Gastrocnemius medialis (tissue), 4 donors: Measurements from ENCODE around the gene ITGB2. TPM values are rescaled to one million over a fixed set of nuclear protein-coding genes. Genes with fewer than 3 reads are reported as not detected.

Experiments used
- ATAC-seq, 2 donors: fragments of 150-250 bp; one replicate each; pipeline ENCODE4 v1.9.1; 2016
- DNase-seq, 2 donors: peaks; one replicate each; pipeline ENCODE4 v3.0.0-alpha.2; 2019
- H3K27ac ChIP-seq, 4 donors: fragments of 200-600 bp; sonication (generic); 1 replicate in 1 of 4; 2 replicates in 3 of 4; pipeline ENCODE4 v1.5.1; 2016 to 2018; ENCODE audit warnings: mild to moderate bottlenecking in 2 of 4, moderate library complexity in 1 of 4
- H3K27me3 ChIP-seq, 3 donors: fragments of 200-600 bp; sonication (generic) in 2 of 3; 1 replicate in 1 of 3; 2 replicates in 2 of 3; pipeline versions ENCODE4 v1.5.1 to v1.6.0; 2016 to 2019; ENCODE audit warnings: mild to moderate bottlenecking in 1 of 3, moderate library complexity in 1 of 3
- H3K36me3 ChIP-seq, 2 donors: fragments of 200-600 bp; sonication (generic) in 1 of 2; one replicate each; pipeline ENCODE4 v1.5.1; 2017 to 2018
- H3K4me1 ChIP-seq, 2 donors: fragments of 200-600 bp; sonication (generic) in 1 of 2; one replicate each; pipeline ENCODE4 v1.5.1; 2016 to 2017; ENCODE audit warnings: mild to moderate bottlenecking in 2 of 2
- H3K4me3 ChIP-seq, 4 donors: fragments of 200-600 bp; sonication (generic) in 3 of 4; 1 replicate in 1 of 4; 2 replicates in 3 of 4; pipeline ENCODE4 v1.5.1; 2016 to 2019; ENCODE audit warnings: mild to moderate bottlenecking in 2 of 4
- H3K9me3 ChIP-seq, 3 donors: fragments of 200-600 bp; sonication (generic) in 2 of 3; 1 replicate in 1 of 3; 2 replicates in 2 of 3; pipeline ENCODE4 v1.5.1; 2016 to 2019
- POLR2A ChIP-seq, 2 donors: fragments of 450-650 bp; IDR thresholded peaks; one replicate each; pipeline ENCODE4 v1.6.1; 2017; ENCODE audit warnings: antibody characterized with exemption in 2 of 2, mild to moderate bottlenecking in 2 of 2, moderate library complexity in 2 of 2
- in situ Hi-C, 4 donors: fragments of 200-750 bp; cut with MboI; loops; one replicate each; pipeline versions ENCODE4 v1.15.0 to v1.8.0; 2017; ENCODE audit warnings: low sequenced_read_pairs in 4 of 4
- intact Hi-C: fragments of 100-400 bp; cut with DNase I; formaldehyde crosslinking; loops from one replicate; pipeline ENCODE4 v1.15.1; 2023; ENCODE audit warnings: low total_unique reads
- total RNA-seq, 4 donors: library from RNA; depleted of rRNA; stranded (reverse); fragments of >200 nt; gene quantifications; one replicate each; pipeline versions ENCODE4 v1.1.0 to v1.2.3, GENCODE V29; 2016
- TF ChIP-seq, protein P1 (sequence below), 5 experiments: fragments of 450-650 bp in 3 of 5; fragments of 200-600 bp in 2 of 5; sonication (generic) in 2 of 5; IDR thresholded peaks in 4 of 5; conservative IDR thresholded peaks in 1 of 5; 1 replicate in 4 of 5; 2 replicates in 1 of 5; pipeline ENCODE4 v1.5.1; 2016 to 2019; ENCODE audit warnings: antibody characterized with exemption in 5 of 5, mild to moderate bottlenecking in 3 of 5, moderate library complexity in 3 of 5

Gene ITGB2
- total RNA-seq, 4 donors from 2014 or later, result 10.9 to 41.7 (median 27.4) TPM

GRCh38 chr21:44874240-44874496 lies 46.5 kb downstream of the ITGB2 start:
- in situ Hi-C loops, result no loop called here
- peaks cover 52 to 53% of the 10 kb centered on the region in 2 donors for H3K4me1 ChIP-seq
- TF ChIP-seq POLR2A (IDR thresholded peaks at IDR 0.05), result no peak
- TF ChIP-seq, protein P1, sequence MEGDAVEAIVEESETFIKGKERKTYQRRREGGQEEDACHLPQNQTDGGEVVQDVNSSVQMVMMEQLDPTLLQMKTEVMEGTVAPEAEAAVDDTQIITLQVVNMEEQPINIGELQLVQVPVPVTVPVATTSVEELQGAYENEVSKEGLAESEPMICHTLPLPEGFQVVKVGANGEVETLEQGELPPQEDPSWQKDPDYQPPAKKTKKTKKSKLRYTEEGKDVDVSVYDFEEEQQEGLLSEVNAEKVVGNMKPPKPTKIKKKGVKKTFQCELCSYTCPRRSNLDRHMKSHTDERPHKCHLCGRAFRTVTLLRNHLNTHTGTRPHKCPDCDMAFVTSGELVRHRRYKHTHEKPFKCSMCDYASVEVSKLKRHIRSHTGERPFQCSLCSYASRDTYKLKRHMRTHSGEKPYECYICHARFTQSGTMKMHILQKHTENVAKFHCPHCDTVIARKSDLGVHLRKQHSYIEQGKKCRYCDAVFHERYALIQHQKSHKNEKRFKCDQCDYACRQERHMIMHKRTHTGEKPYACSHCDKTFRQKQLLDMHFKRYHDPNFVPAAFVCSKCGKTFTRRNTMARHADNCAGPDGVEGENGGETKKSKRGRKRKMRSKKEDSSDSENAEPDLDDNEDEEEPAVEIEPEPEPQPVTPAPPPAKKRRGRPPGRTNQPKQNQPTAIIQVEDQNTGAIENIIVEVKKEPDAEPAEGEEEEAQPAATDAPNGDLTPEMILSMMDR (IDR thresholded peaks at IDR 0.05 in 4 of 5, conservative IDR thresholded peaks at IDR 0.05 in 1 of 5), result no peak
- DNase-seq (no peak), ATAC-seq (no peak)
- intact Hi-C loops, result loop anchor here (5.0 kb wide), 1 partner anchor 198 kb away; the partner anchor contains the start of gene ADARB1
- H3K4me3 ChIP-seq, result peak overlapping the region; percentile 74 to 87 (median 82)
- H3K9me3 ChIP-seq, result no peaks in the 10 kb centered on the region
- no peaks in the 10 kb centered on the region for H3K36me3 ChIP-seq
- peak overlapping the region; percentile 95 for H3K27ac ChIP-seq
- H3K27me3 ChIP-seq, result no peaks in the 10 kb centered on the region

DNA sequence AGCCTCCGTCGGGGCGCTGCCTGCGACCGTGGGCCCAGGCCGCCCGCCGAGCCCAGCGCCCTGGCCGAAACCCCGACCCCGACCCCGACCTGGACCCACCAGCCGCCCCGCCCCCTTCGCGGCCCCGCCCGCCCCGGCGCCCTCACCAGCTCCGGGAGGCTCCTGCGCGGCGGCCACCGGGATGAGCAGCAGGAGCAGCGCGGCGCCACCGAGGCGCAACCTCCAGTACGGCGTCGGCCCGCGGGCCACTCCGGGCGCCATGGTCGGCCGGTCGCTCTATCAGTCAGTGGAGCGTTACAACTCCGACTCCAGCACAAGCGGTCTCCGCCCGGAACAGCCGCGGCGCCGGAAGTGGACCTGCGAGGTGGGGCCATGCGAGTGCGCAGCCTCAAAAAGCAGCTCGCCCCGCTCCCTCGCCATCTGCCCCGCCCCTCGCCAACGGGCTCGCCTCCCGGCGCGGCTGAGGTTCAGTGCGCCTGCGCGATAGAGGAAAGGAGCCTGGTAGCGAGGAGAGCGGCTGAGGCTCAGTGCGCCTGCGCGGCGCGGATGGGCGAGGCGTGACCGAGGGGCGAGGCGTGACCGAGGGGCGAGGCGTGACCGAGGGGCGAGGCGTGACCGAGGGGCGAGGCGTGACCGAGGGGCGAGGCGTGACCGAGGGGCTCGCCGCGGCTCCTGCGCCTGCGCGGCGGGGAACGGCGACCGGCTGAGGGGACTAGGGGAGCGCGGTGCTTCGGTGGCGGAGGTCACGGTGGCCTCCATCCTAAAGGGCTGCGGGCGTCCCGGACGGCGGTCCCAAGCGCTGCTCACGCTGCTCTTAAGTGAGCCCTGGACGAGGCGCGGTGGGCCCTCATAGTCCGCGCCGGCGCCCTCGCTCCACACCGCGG lies 47.1 kb downstream of the ITGB2 start, which contains the start of gene PTTG1IP:
PTTG1IP (minus strand) TSS at position 335 of the 884 bp plus-strand sequence; CDS start at position 261, 74 bp downstream.
- peak; percentile 97 to 99 for DNase-seq
- in situ Hi-C loops, result no loop called here

GRCh38 chr21:44872649-44873355 lies 47.9 kb downstream of the ITGB2 start:
- peak in 1 of 2 donors; percentile 1 for ATAC-seq

More for the DNA sequence above, 47.1 kb downstream of the ITGB2 start, which contains the start of gene PTTG1IP:
- H3K9me3 ChIP-seq, result no peaks in the 10 kb centered on the region
- ATAC-seq, result peak; percentile 52 to 54
- peak within 1 kb of the TSS; percentile 95 for H3K27ac ChIP-seq
- peak within 1 kb of the TSS; percentile 74 to 87 (median 82) for H3K4me3 ChIP-seq
- H3K4me1 ChIP-seq, result peaks cover 58% of the 10 kb centered on the region in 2 donors
- no peaks in the 10 kb centered on the region for H3K36me3 ChIP-seq
- TF ChIP-seq POLR2A (IDR thresholded peaks at IDR 0.05), result peak; percentile 95 to 96
- TF ChIP-seq, protein P1 (IDR thresholded peaks at IDR 0.05 in 4 of 5, conservative IDR thresholded peaks at IDR 0.05 in 1 of 5), result no peak
- intact Hi-C loops, result loop anchor here (2.0 to 5.0 kb wide), 4 partner anchors 177 to 535 kb away; partner anchors contain the start of genes ADARB1 and CFAP410
- H3K27me3 ChIP-seq, result no peaks in the 10 kb centered on the region

GRCh38 chr21:44872323-44872648 lies 48.4 kb downstream of the ITGB2 start:
- Histone ChIP-seq H3K9me3 (no peaks in the 10 kb centered on the region), H3K27me3 (no peaks in the 10 kb centered on the region), H3K36me3 (no peaks in the 10 kb centered on the region), H3K4me3 (peak overlapping the region; percentile 74 to 87 (median 82)), H3K4me1 (peaks cover 71 to 72% of the 10 kb centered on the region in 2 donors), H3K27ac (peak overlapping the region; percentile 95)
- peak; percentile 22 to 40 for ATAC-seq
- in situ Hi-C loops, result no loop called here
- no peak for TF ChIP-seq POLR2A (IDR thresholded peaks at IDR 0.05)
- TF ChIP-seq, protein P1 (IDR thresholded peaks at IDR 0.05 in 4 of 5, conservative IDR thresholded peaks at IDR 0.05 in 1 of 5), result no peak
- intact Hi-C loops, result loop anchor here (1.0 to 5.0 kb wide), 6 partner anchors 17 to 533 kb away; partner anchors contain the start of genes ADARB1, CFAP410 and SUMO3
- DNase-seq, result peak in 1 of 2 donors; percentile 63

More at GRCh38 chr21:44872649-44873355, 47.9 kb downstream of the ITGB2 start:
- Histone ChIP-seq H3K9me3 (no peaks in the 10 kb centered on the region), H3K27ac (peak overlapping the region; percentile 95), H3K4me3 (peak overlapping the region; percentile 74 to 87 (median 82)), H3K27me3 (no peaks in the 10 kb centered on the region), H3K4me1 (peaks cover 66% of the 10 kb centered on the region in 2 donors), H3K36me3 (no peaks in the 10 kb centered on the region)
- TF ChIP-seq, protein P1 (IDR thresholded peaks at IDR 0.05 in 4 of 5, conservative IDR thresholded peaks at IDR 0.05 in 1 of 5), result no peak
- TF ChIP-seq POLR2A (IDR thresholded peaks at IDR 0.05), result no peak
- in situ Hi-C loops (no loop called here), intact Hi-C loops (loop anchor here (1.0 to 5.0 kb wide), 6 partner anchors 18 to 534 kb away; partner anchors contain the start of genes ADARB1, CFAP410 and SUMO3)
- DNase-seq, result no peak
